Hematopoietic multipotent progenitor cell treated with erythropoietin and hydrocortisone succinate and interleukin-3 and kit ligand, for 4 days (in vitro differentiated cells): ENCODE measurements around the gene ITPRIP.

Experiments used
- DNase-seq: peaks from one replicate; pipeline ENCODE4 v3.0.0-alpha.2; 2015

The ITPRIP gene

GRCh38 chr10:104324931-104325330 lies 13.3 kb downstream of the ITPRIP start:
- no peak for DNase-seq

GRCh38 chr10:104324221-104324686 lies 14.0 kb downstream of the ITPRIP start:
- peak; percentile 68 for DNase-seq

- DNase-seq: no peak
Measured at GRCh38 chr10:104323760-104324201, 14.5 kb downstream of the ITPRIP start.

GRCh38 chr10:104323085-104323484 lies 15.2 kb downstream of the ITPRIP start:
- no peak for DNase-seq

GRCh38 chr10:104322416-104322782 lies 15.9 kb downstream of the ITPRIP start:
- peak; percentile 46 for DNase-seq

GRCh38 chr10:104321725-104322415 lies 16.4 kb downstream of the ITPRIP start:
- DNase-seq: no peak

- no peak for DNase-seq
Measured at GRCh38 chr10:104321226-104321625, 17.0 kb downstream of the ITPRIP start.

GRCh38 chr10:104318810-104319741 lies 19.2 kb downstream of the ITPRIP start:
- no peak for DNase-seq

GRCh38 chr10:104318326-104318725 lies 19.9 kb downstream of the ITPRIP start:
- DNase-seq: no peak

GRCh38 chr10:104317726-104318299 lies 20.5 kb downstream of the ITPRIP start:
- no peak for DNase-seq

GRCh38 chr10:104317269-104317710 lies 21.0 kb downstream of the ITPRIP start:
- no peak for DNase-seq

- no peak for DNase-seq
Measured at GRCh38 chr10:104316321-104317099, 21.8 kb downstream of the ITPRIP start.

GRCh38 chr10:104315486-104315921 lies 22.8 kb downstream of the ITPRIP start:
- no peak for DNase-seq

GRCh38 chr10:104314591-104315485 lies 23.4 kb downstream of the ITPRIP start:
- no peak for DNase-seq

GRCh38 chr10:104311184-104311720 lies 27.0 kb downstream of the ITPRIP start:
- no peak for DNase-seq

GRCh38 chr10:104309980-104310978 lies 28.0 kb downstream of the ITPRIP start:
- peak; percentile 29 for DNase-seq

- DNase-seq: no peak
Measured at GRCh38 chr10:104308439-104308903, 29.8 kb downstream of the ITPRIP start.

GRCh38 chr10:104307576-104308438 lies 30.5 kb downstream of the ITPRIP start:
- no peak for DNase-seq

- DNase-seq: no peak
Measured at GRCh38 chr10:104306897-104307296, 31.4 kb downstream of the ITPRIP start.
